Cardiac muscle cell (in vitro differentiated cells and primary cell): ENCODE measurements around the gene IL1RAPL1. TPM values are rescaled to one million over a fixed set of nuclear protein-coding genes. Genes with fewer than 3 reads are reported as not detected.

Experiments
- DNase-seq, 2 donors: peaks; one replicate each; pipeline versions ENCODE4 v3.0.0 to v3.0.0-alpha.2; 2010 to 2017; ENCODE audit warnings: low read depth in 1 of 2, low spot score in 1 of 2
- H3K27ac ChIP-seq: fragments of 200-600 bp; sonication (generic); 2 replicates; pipeline ENCODE4 v1.5.1; 2016
- H3K27me3 ChIP-seq: fragments of 200-600 bp; sonication (generic); 2 replicates; pipeline ENCODE4 v1.6.0; 2016; ENCODE audit warnings: control low read depth
- H3K36me3 ChIP-seq: fragments of 200-600 bp; sonication (generic); 2 replicates; pipeline ENCODE4 v1.5.1; 2016; ENCODE audit warnings: control low read depth
- H3K4me1 ChIP-seq: fragments of 200-600 bp; sonication (generic); 2 replicates; pipeline ENCODE4 v1.8.1; 2017; ENCODE audit warnings: low read depth, mild to moderate bottlenecking, mixed run types
- H3K4me3 ChIP-seq: fragments of 200-600 bp; sonication (generic); 2 replicates; pipeline ENCODE4 v1.5.1; 2016; ENCODE audit warnings: mild to moderate bottlenecking
- H3K9me3 ChIP-seq: fragments of 200-600 bp; sonication (generic); 2 replicates; pipeline ENCODE4 v1.5.1; 2017; ENCODE audit warnings: low read depth, mild to moderate bottlenecking, control low read depth
- CTCF ChIP-seq: IDR thresholded peaks from 2 replicates; pipeline ENCODE4 v1.5.1; 2012; ENCODE audit warnings: low read depth, mild to moderate bottlenecking, low read length
- polyA plus RNA-seq: library from polyadenylated mRNA; unstranded; fragments of >200 nt; fragmentation: Nextera tagmentation; extraction: Ambion mirVana; gene quantifications from 2 replicates; pipeline ENCODE4 v1.2.1, GENCODE V29; 2016
- total RNA-seq: library from RNA; depleted of rRNA; stranded (reverse); fragments of >200 nt; gene quantifications from 2 replicates; pipeline ENCODE4 v1.2.3, GENCODE V29; 2016

IL1RAPL1 gene
- total and polyA plus RNA-seq, 2 experiments from 2014 or later = 3.2 to 4.2 TPM

DNA sequence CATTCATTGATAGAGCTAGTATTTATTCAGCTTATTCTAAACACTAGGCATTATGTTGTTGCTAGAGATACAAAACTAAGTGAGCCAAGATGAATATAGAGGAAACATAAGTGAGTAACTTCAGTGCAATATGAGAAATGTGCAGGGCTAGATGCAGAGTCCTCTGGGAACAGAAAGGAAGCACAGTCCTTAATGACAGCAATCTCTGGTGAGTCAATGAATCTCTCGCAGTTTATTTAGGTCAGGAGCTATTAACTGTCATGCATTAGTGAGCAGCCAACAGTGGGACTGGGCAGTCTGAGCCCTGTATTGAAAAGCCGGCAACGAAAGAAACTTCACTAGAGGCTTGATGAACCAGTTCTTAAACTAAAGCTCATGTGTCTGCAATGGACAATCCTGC, 1030.0 kb downstream of the IL1RAPL1 start:
- no peaks in the 10 kb centered on the region for H3K27me3 ChIP-seq
- DNase-seq = peak in 1 of 2 donors; percentile 33

GRCh38 chrX:29617725-29618124, 1030.5 kb downstream of the IL1RAPL1 start:
- Histone ChIP-seq H3K27me3 (no peaks in the 10 kb centered on the region), H3K36me3 (no peaks in the 10 kb centered on the region), H3K4me1 (no peaks in the 10 kb centered on the region), H3K27ac (no peak overlapping the region), H3K4me3 (no peak overlapping the region), H3K9me3 (no peaks in the 10 kb centered on the region)
- peak; percentile 17 for TF ChIP-seq CTCF
- peak in 1 of 2 donors; percentile 12 for DNase-seq

More for the DNA sequence above, 1030.0 kb downstream of the IL1RAPL1 start:
- no peak overlapping the region for H3K27ac ChIP-seq
- H3K4me1 ChIP-seq = no peaks in the 10 kb centered on the region
- no peak for TF ChIP-seq CTCF
- no peaks in the 10 kb centered on the region for H3K36me3 ChIP-seq
- H3K4me3 ChIP-seq = no peak overlapping the region
- H3K9me3 ChIP-seq = no peaks in the 10 kb centered on the region

GRCh38 chrX:29627833-29628232, 1040.6 kb downstream of the IL1RAPL1 start:
- H3K36me3 ChIP-seq = no peaks in the 10 kb centered on the region
- TF ChIP-seq CTCF = no peak
- peak in 1 of 2 donors; percentile 10 for DNase-seq
- H3K9me3 ChIP-seq = no peaks in the 10 kb centered on the region
- H3K4me3 ChIP-seq = no peak overlapping the region
- H3K4me1 ChIP-seq = no peaks in the 10 kb centered on the region
- H3K27me3 ChIP-seq = no peaks in the 10 kb centered on the region
- H3K27ac ChIP-seq = no peak overlapping the region

DNA sequence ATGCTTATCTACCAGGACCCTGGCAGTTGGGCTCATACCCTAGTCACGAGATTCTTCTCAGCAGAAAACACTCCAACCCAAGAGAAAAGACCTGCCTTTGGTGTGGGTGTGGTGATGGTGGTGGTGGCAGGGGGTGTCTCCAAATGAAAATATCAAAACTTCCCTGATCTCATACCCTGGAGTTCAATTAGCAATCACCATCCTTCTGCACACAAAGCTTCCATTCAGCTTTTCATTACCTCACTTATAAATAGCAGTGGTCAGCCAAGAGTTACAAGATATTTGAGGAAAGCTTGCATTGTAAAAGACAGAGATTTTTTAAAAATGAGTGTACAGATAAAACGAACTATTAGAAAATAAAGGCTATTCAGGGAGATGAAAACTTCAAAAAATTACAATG, 1047.3 kb downstream of the IL1RAPL1 start:
- Histone ChIP-seq H3K27ac (no peak overlapping the region), H3K9me3 (no peaks in the 10 kb centered on the region), H3K4me3 (no peak overlapping the region), H3K36me3 (no peaks in the 10 kb centered on the region), H3K27me3 (no peaks in the 10 kb centered on the region), H3K4me1 (no peaks in the 10 kb centered on the region)
- no peak for TF ChIP-seq CTCF
- DNase-seq = peak in 1 of 2 donors; percentile 41

GRCh38 chrX:29636331-29636730, 1049.1 kb downstream of the IL1RAPL1 start:
- no peak overlapping the region for H3K4me3 ChIP-seq
- H3K4me1 ChIP-seq = no peaks in the 10 kb centered on the region
- H3K27ac ChIP-seq = no peak overlapping the region
- H3K27me3 ChIP-seq = no peaks in the 10 kb centered on the region
- no peaks in the 10 kb centered on the region for H3K9me3 ChIP-seq
- no peaks in the 10 kb centered on the region for H3K36me3 ChIP-seq
- no peak for DNase-seq
- TF ChIP-seq CTCF = no peak

- no peaks in the 10 kb centered on the region for H3K9me3 ChIP-seq
- DNase-seq = no peak
- no peak for TF ChIP-seq CTCF
- H3K27me3 ChIP-seq = no peaks in the 10 kb centered on the region
- H3K27ac ChIP-seq = no peak overlapping the region
- H3K36me3 ChIP-seq = no peaks in the 10 kb centered on the region
- no peaks in the 10 kb centered on the region for H3K4me1 ChIP-seq
- no peak overlapping the region for H3K4me3 ChIP-seq
These were observed 1052.9 kb downstream of the IL1RAPL1 start for GRCh38 chrX:29640106-29640505.
